ENCODE data around the gene DELE1.

DNA sequence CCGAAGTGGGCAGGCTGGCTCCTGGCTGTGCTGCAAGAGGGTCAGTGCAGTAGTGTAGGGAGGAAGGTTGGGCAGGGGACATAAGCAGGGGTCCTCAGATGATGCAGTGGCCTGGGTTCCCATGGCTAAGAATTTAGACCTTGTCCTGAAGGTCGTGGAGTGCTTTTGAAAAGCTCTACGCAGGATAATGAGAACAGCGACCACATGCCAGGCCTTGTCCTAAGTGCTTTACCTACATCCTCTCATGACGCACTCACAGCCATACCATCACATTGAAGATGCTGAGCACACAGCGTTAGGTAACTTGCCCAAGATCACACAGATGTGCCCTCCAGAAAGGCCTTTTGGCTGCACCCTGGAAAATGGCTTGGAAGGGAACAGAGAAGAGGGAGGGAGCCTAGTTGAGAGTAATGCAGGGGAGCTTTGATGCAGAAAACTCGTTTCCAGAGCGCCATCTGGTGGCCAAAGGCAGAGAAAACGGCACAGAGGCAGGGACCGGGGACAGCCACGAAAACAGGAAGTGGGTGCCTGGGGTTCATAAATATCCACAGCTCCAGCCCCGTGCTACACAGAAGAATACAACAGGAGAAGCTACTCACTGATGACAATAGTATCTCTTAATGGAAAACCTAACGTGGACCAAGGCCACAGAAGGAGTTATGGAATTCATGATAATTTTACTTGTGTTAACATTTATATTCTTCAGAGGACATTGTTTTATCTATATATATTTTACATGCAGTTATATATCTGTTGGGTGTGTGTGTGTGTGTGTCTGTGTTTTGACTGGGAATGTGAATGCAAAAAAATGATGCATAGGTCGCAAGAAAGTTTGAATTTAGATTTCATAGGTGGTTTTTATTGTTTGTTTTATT is 37.0 kb downstream of the DELE1 start:
- TF ChIP-seq POLR2A (IDR thresholded peaks at IDR 0.05), result no peak
- TF ChIP-seq, protein P1, sequence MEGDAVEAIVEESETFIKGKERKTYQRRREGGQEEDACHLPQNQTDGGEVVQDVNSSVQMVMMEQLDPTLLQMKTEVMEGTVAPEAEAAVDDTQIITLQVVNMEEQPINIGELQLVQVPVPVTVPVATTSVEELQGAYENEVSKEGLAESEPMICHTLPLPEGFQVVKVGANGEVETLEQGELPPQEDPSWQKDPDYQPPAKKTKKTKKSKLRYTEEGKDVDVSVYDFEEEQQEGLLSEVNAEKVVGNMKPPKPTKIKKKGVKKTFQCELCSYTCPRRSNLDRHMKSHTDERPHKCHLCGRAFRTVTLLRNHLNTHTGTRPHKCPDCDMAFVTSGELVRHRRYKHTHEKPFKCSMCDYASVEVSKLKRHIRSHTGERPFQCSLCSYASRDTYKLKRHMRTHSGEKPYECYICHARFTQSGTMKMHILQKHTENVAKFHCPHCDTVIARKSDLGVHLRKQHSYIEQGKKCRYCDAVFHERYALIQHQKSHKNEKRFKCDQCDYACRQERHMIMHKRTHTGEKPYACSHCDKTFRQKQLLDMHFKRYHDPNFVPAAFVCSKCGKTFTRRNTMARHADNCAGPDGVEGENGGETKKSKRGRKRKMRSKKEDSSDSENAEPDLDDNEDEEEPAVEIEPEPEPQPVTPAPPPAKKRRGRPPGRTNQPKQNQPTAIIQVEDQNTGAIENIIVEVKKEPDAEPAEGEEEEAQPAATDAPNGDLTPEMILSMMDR (IDR thresholded peaks at IDR 0.05), result peak; percentile 82 to 87 (median 85)
